RPMI7951 (cell line): ENCODE measurements around the gene TXNRD2. TPM values are rescaled to one million over a fixed set of nuclear protein-coding genes. Genes with fewer than 3 reads are reported as not detected.

ENCODE experiments used
- DNase-seq: peaks from one replicate; pipeline ENCODE4 v3.0.0-alpha.2; 2012; ENCODE audit warnings: low read depth
- total RNA-seq: library from RNA; depleted of rRNA; stranded (reverse); fragments of >200 nt; shearing (Covaris generic); gene quantifications from 2 replicates; pipeline ENCODE4 v1.2.3, GENCODE V29; 2014

The TXNRD2 gene
- total RNA-seq, 1 experiment from 2014 or later: 24.9 TPM

- DNase-seq: no peak
Observed at GRCh38 chr22:19905347-19906276, 36.0 kb downstream of the TXNRD2 start.

- no peak for DNase-seq
Observed at GRCh38 chr22:19904935-19905334, 36.7 kb downstream of the TXNRD2 start.

GRCh38 chr22:19904174-19904856, 37.3 kb downstream of the TXNRD2 start:
- no peak for DNase-seq

- no peak for DNase-seq
Observed at GRCh38 chr22:19903513-19903912, 38.1 kb downstream of the TXNRD2 start.

GRCh38 chr22:19903031-19903430, 38.6 kb downstream of the TXNRD2 start:
- no peak for DNase-seq

- no peak for DNase-seq
Observed at GRCh38 chr22:19902245-19902715, 39.3 kb downstream of the TXNRD2 start.

- no peak for DNase-seq
Observed at GRCh38 chr22:19901577-19902244, 39.9 kb downstream of the TXNRD2 start.

GRCh38 chr22:19900707-19901436, 40.7 kb downstream of the TXNRD2 start:
- no peak for DNase-seq

GRCh38 chr22:19898831-19899567, 42.6 kb downstream of the TXNRD2 start:
- DNase-seq: no peak

GRCh38 chr22:19898145-19898544, 43.5 kb downstream of the TXNRD2 start:
- DNase-seq: no peak

GRCh38 chr22:19897726-19898125, 43.9 kb downstream of the TXNRD2 start:
- DNase-seq: no peak

- DNase-seq: no peak
Observed at GRCh38 chr22:19896665-19897355, 44.8 kb downstream of the TXNRD2 start.

- no peak for DNase-seq
Observed at GRCh38 chr22:19895160-19895849, 46.3 kb downstream of the TXNRD2 start.

GRCh38 chr22:19893363-19893762, 48.3 kb downstream of the TXNRD2 start:
- DNase-seq: no peak

- DNase-seq: no peak
Observed at GRCh38 chr22:19892925-19893324, 48.7 kb downstream of the TXNRD2 start.

- no peak for DNase-seq
Observed at GRCh38 chr22:19892257-19892879, 49.2 kb downstream of the TXNRD2 start.

- DNase-seq: peak; percentile 92
Observed at GRCh38 chr22:19891317-19892256, 50.0 kb downstream of the TXNRD2 start.
